ENCODE data around the gene MMP25. TPM values are rescaled to one million over a fixed set of nuclear protein-coding genes. Genes with fewer than 3 reads are reported as not detected.
A peak's percentile ranks its signal among the peaks of the same experiment; 100 is the strongest.

Gene MMP25
- total RNA-seq, 2 experiments from 2014 or later: 0.63 to 5.6 TPM

DNA sequence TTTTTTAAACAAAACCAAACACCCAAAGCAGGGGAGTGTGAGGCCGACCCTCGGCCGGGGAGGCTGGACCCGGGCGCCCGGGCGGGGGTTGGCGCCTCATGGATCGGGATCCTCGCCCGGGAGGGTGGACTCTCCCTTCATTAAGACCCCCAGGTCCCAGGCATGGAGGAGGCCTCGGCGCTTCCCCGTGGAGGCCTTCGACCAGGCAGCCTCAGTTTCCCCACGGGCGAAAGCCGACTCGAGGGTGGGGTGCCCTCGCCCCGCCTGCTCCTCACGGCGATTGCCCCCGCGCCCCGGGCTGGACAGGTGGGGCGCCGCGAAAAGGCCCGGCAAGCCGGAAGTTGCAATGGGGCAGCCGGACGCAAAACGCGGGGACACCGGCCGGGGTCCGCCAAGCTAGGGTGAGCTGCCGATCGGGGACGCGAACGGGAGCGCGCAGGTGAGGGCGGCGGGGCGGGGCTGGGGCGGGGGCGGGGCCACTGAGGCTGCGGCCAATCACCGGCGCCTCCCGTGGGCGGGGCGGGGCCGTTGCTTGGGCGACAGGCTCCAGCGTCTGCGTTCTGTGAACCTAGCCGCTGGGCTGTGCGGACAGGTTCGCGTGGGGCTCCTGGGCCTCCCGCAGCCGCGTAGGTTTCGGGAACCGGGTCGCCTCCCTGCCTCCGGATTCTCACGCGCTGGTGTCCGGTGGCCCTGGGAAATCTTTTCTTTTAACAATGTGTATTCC is 60.0 kb downstream of the MMP25 start:
- Histone ChIP-seq H3K9me3 (ENCODE audit: low read length) (no peaks in the 10 kb centered on the region), H3K36me3 (ENCODE audit: insufficient read depth, low read length) (no peaks in the 10 kb centered on the region), H3K79me2 (ENCODE audit: insufficient read depth, low read depth, low read length) (no peaks in the 10 kb centered on the region), H3K4me1 (ENCODE audit: insufficient read depth, low read length, poor library complexity, severe bottlenecking) (peaks cover 26% of the 10 kb centered on the region), H2AFZ (ENCODE audit: low read length) (peak overlapping the region; percentile 69), H3K9me2 (ENCODE audit: insufficient read depth, low read length) (no peaks in the 10 kb centered on the region), H3K4me3 (ENCODE audit: low read depth, low read length, poor library complexity, severe bottlenecking) (peak overlapping the region; percentile 80), H4K20me1 (ENCODE audit: insufficient read depth, low read length) (no peaks in the 10 kb centered on the region), H3K4me2 (ENCODE audit: low read length) (peak overlapping the region; percentile 85), H3K27ac (ENCODE audit: low read depth, low read length, poor library complexity, severe bottlenecking) (peak overlapping the region; percentile 41)
- ChIA-PET POLR2A (no interaction called here), CTCF (ENCODE audit: unreplicated experiment) (no interaction called here)
- intact Hi-C loops (cut with micrococcal nuclease; ENCODE audit: unreplicated experiment): no loop called here
- no peak for TF ChIP-seq EZH2phosphoT487 (IDR thresholded peaks at IDR 0.05; ENCODE audit: borderline replicate concordance, low read depth, low read length)
- TF ChIP-seq, protein P1, sequence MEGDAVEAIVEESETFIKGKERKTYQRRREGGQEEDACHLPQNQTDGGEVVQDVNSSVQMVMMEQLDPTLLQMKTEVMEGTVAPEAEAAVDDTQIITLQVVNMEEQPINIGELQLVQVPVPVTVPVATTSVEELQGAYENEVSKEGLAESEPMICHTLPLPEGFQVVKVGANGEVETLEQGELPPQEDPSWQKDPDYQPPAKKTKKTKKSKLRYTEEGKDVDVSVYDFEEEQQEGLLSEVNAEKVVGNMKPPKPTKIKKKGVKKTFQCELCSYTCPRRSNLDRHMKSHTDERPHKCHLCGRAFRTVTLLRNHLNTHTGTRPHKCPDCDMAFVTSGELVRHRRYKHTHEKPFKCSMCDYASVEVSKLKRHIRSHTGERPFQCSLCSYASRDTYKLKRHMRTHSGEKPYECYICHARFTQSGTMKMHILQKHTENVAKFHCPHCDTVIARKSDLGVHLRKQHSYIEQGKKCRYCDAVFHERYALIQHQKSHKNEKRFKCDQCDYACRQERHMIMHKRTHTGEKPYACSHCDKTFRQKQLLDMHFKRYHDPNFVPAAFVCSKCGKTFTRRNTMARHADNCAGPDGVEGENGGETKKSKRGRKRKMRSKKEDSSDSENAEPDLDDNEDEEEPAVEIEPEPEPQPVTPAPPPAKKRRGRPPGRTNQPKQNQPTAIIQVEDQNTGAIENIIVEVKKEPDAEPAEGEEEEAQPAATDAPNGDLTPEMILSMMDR (conservative IDR thresholded peaks at IDR 0.05; ENCODE audit: low read length): no peak
- no TSS peak for BruUV-seq (replicated peaks)
- DNase-seq (ENCODE audit: low spot score): peak; percentile 96

Small RNA genes within 50 kb of the gene (small RNA-seq; reads per million reads assigned to genes)
- gene RNU1-22P: 0.94 reads per million, percentile 45 among the genes with 10 or more reads in this experiment

Other genes starting within 250 kb of the MMP25 start
- not detected in 2 replicates for gene PRSS41, start 248.1 kb upstream of the MMP25 start, total RNA-seq (2014; rRNA removed; shearing (Covaris generic))
- gene PRSS41, start 248.1 kb upstream of the MMP25 start, total RNA-seq (2022): not detected in 2 replicates
- 44.5 and 68.7 TPM in 2 replicates for gene PRSS21, start 229.3 kb upstream of the MMP25 start, total RNA-seq (2014; rRNA removed; shearing (Covaris generic))
- gene PRSS21, start 229.3 kb upstream of the MMP25 start, total RNA-seq (2022): 69.6 and 75.1 TPM in 2 replicates
- 1.2 and 4.0 TPM in 2 replicates for gene ZG16B, start 216.3 kb upstream of the MMP25 start, total RNA-seq (2014; rRNA removed; shearing (Covaris generic))
- gene ZG16B, start 216.3 kb upstream of the MMP25 start, total RNA-seq (2022): 2.5 and 2.6 TPM in 2 replicates
- gene PRSS22, start 188.4 kb upstream of the MMP25 start, total RNA-seq (2014; rRNA removed; shearing (Covaris generic)): not detected in 2 replicates
- gene PRSS22, start 188.4 kb upstream of the MMP25 start, total RNA-seq (2022): not detected in 2 replicates
- gene FLYWCH2, start 163.3 kb upstream of the MMP25 start, total RNA-seq (2014; rRNA removed; shearing (Covaris generic)): 38.7 and 44.9 TPM in 2 replicates
- gene FLYWCH2, start 163.3 kb upstream of the MMP25 start, total RNA-seq (2022): 22.3 and 23.9 TPM in 2 replicates
- 25.3 and 26.1 TPM in 2 replicates for gene FLYWCH1, start 134.6 kb upstream of the MMP25 start, total RNA-seq (2014; rRNA removed; shearing (Covaris generic))
- 61.9 and 63.9 TPM in 2 replicates for gene FLYWCH1, start 134.6 kb upstream of the MMP25 start, total RNA-seq (2022)
- gene KREMEN2, start 82.3 kb upstream of the MMP25 start, total RNA-seq (2014; rRNA removed; shearing (Covaris generic)): 0.09 and 0.28 TPM in 2 replicates
- gene KREMEN2, start 82.3 kb upstream of the MMP25 start, total RNA-seq (2022): 0.31 TPM in 1 of 2 replicates, not detected in the other
- 38.1 and 49.1 TPM in 2 replicates for gene PAQR4, start 77.2 kb upstream of the MMP25 start, total RNA-seq (2014; rRNA removed; shearing (Covaris generic))
- 59.7 and 67.4 TPM in 2 replicates for gene PAQR4, start 77.2 kb upstream of the MMP25 start, total RNA-seq (2022)
- gene PKMYT1, start 66.1 kb upstream of the MMP25 start, total RNA-seq (2014; rRNA removed; shearing (Covaris generic)): 80.2 and 104 TPM in 2 replicates
- gene PKMYT1, start 66.1 kb upstream of the MMP25 start, total RNA-seq (2022): 195 and 197 TPM in 2 replicates
- gene CLDN9, start 33.6 kb upstream of the MMP25 start, total RNA-seq (2014; rRNA removed; shearing (Covaris generic)): 0.44 TPM in 1 of 2 replicates, not detected in the other
- 0.42 and 0.59 TPM in 2 replicates for gene CLDN9, start 33.6 kb upstream of the MMP25 start, total RNA-seq (2022)
- not detected in 2 replicates for gene CLDN6, start 28.4 kb upstream of the MMP25 start, total RNA-seq (2014; rRNA removed; shearing (Covaris generic))
- not detected in 2 replicates for gene CLDN6, start 28.4 kb upstream of the MMP25 start, total RNA-seq (2022)
- gene TNFRSF12A, start 26.2 kb upstream of the MMP25 start, total RNA-seq (2014; rRNA removed; shearing (Covaris generic)): 4.1 and 4.9 TPM in 2 replicates
- gene TNFRSF12A, start 26.2 kb upstream of the MMP25 start, total RNA-seq (2022): 1.3 and 1.9 TPM in 2 replicates
- gene HCFC1R1, start 22.6 kb upstream of the MMP25 start, total RNA-seq (2014; rRNA removed; shearing (Covaris generic)): 17.1 and 29.1 TPM in 2 replicates
- gene HCFC1R1, start 22.6 kb upstream of the MMP25 start, total RNA-seq (2022): 32.2 and 39.4 TPM in 2 replicates
- gene THOC6, start 22.5 kb upstream of the MMP25 start, total RNA-seq (2014; rRNA removed; shearing (Covaris generic)): 33.7 and 36.0 TPM in 2 replicates
- 26.3 and 33.6 TPM in 2 replicates for gene THOC6, start 22.5 kb upstream of the MMP25 start, total RNA-seq (2022)
- not detected in 2 replicates for gene BICDL2, start 9.6 kb upstream of the MMP25 start, total RNA-seq (2014; rRNA removed; shearing (Covaris generic))
- gene BICDL2, start 9.6 kb upstream of the MMP25 start, total RNA-seq (2022): not detected in 2 replicates
- not detected in 2 replicates for gene IL32, start 19.1 kb downstream of the MMP25 start, total RNA-seq (2014; rRNA removed; shearing (Covaris generic))
- gene IL32, start 19.1 kb downstream of the MMP25 start, total RNA-seq (2022): not detected in 2 replicates
- gene ZSCAN10, start 52.7 kb downstream of the MMP25 start, total RNA-seq (2014; rRNA removed; shearing (Covaris generic)): 0.09 TPM in 1 of 2 replicates, not detected in the other
- 0.49 and 0.72 TPM in 2 replicates for gene ZSCAN10, start 52.7 kb downstream of the MMP25 start, total RNA-seq (2022)
- gene ZNF205, start 66.0 kb downstream of the MMP25 start, total RNA-seq (2014; rRNA removed; shearing (Covaris generic)): 0.67 and 1.2 TPM in 2 replicates
- gene ZNF205, start 66.0 kb downstream of the MMP25 start, total RNA-seq (2022): 0.30 TPM in 1 of 2 replicates, not detected in the other
- gene ZNF213, start 88.5 kb downstream of the MMP25 start, total RNA-seq (2014; rRNA removed; shearing (Covaris generic)): 3.4 and 4.8 TPM in 2 replicates
- gene ZNF213, start 88.5 kb downstream of the MMP25 start, total RNA-seq (2022): 8.5 and 9.1 TPM in 2 replicates
- not detected in 2 replicates for gene OR1F1, start 141.6 kb downstream of the MMP25 start, total RNA-seq (2014; rRNA removed; shearing (Covaris generic))
- gene OR1F1, start 141.6 kb downstream of the MMP25 start, total RNA-seq (2022): not detected in 2 replicates
- 19.8 and 26.2 TPM in 2 replicates for gene ZNF200, start 188.6 kb downstream of the MMP25 start, total RNA-seq (2014; rRNA removed; shearing (Covaris generic))
- 13.9 TPM in 2 replicates for gene ZNF200, start 188.6 kb downstream of the MMP25 start, total RNA-seq (2022)
- 0.57 TPM in 1 of 2 replicates, not detected in the other for gene MEFV, start 210.1 kb downstream of the MMP25 start, total RNA-seq (2014; rRNA removed; shearing (Covaris generic))
- 0.27 TPM in 1 of 2 replicates, not detected in the other for gene MEFV, start 210.1 kb downstream of the MMP25 start, total RNA-seq (2022)
- 65.2 and 65.9 TPM in 2 replicates for gene ZNF263, start 236.9 kb downstream of the MMP25 start, total RNA-seq (2014; rRNA removed; shearing (Covaris generic))
- gene ZNF263, start 236.9 kb downstream of the MMP25 start, total RNA-seq (2022): 27.6 and 27.9 TPM in 2 replicates

All from OCI-LY7 (cell line).